GM12878 (cell line): ENCODE measurements around the gene LARP4. TPM values are rescaled to one million over a fixed set of nuclear protein-coding genes. Genes with fewer than 3 reads are reported as not detected.
A peak's percentile ranks its signal among the peaks of the same experiment; 100 is the strongest.

Experiments
- ATAC-seq: fragments of 200-7000 bp; cut with Tn5 transposase; 3 replicates; pipeline ENCODE4 v1.9.1; 2020; ENCODE audit warnings: mild to moderate bottlenecking, moderate library complexity
- BruUV-seq: library from RNA; stranded (reverse); fragments of 400-500 nt; replicated peaks from 2 replicates; lab custom pipeline; 2021; lab: Mats Ljungman, UMichigan
- CTCF ChIA-PET: fragments of 300-600 bp; sonication (Branson Sonifier 250); formaldehyde crosslinking; extraction: SDS; loops from one replicate; lab custom pipeline; 2021; ENCODE audit warnings: inconsistent platforms; lab: Yijun Ruan, JAX
- POLR2A ChIA-PET: fragments of 350-600 bp; formaldehyde crosslinking; extraction: SDS; loops from one replicate; lab custom pipeline; 2021; ENCODE audit warnings: inconsistent platforms; lab: Charles Lee
- RAD21 ChIA-PET: fragments of 300-600 bp; sonication (Branson Sonifier 250); formaldehyde crosslinking; loops from one replicate; lab custom pipeline; 2023; ENCODE audit warnings: antibody characterized with exemption; ENCODE audit not compliant: unreplicated experiment; lab: Charles Lee
- SMC1A ChIA-PET: fragments of 300-600 bp; sonication (Branson Sonifier 250); formaldehyde crosslinking; loops from one replicate; lab custom pipeline; 2023; ENCODE audit not compliant: unreplicated experiment, uncharacterized antibody; lab: Charles Lee
- DNase-seq: peaks from one replicate; pipeline ENCODE4 v3.0.0-alpha.2; 2011; ENCODE audit warnings: low read depth, low spot score
- FAIRE-seq: peaks from 3 replicates; lab custom pipeline; 2011; peaks lifted over from hg19 to GRCh38; lab: Jason Lieb, UNC
- H2AFZ ChIP-seq: 2 replicates; pipeline ENCODE4 v1.6.0; 2011; ENCODE audit warnings: low read depth, low read length, control low read depth; ENCODE audit not compliant: control insufficient read depth
- H3K27ac ChIP-seq: 2 replicates; pipeline ENCODE4 v1.5.1; 2011; ENCODE audit warnings: control low read depth; ENCODE audit not compliant: control insufficient read depth, insufficient read depth
- H3K27me3 ChIP-seq, 2 experiments: replicated peaks in 1 of 2; 2 replicates each; pipeline versions ENCODE4 v1.6.0 to v1.6.1; 2011; ENCODE audit warnings: low read length in 1 of 2; ENCODE audit not compliant: control insufficient read depth in 2 of 2, insufficient read depth in 2 of 2
- H3K36me3 ChIP-seq, 2 experiments: 2 replicates each; pipeline ENCODE4 v1.5.1; 2011; ENCODE audit warnings: low read length in 1 of 2; ENCODE audit not compliant: control insufficient read depth in 2 of 2, insufficient read depth in 2 of 2
- H3K4me1 ChIP-seq: 2 replicates; pipeline ENCODE4 v1.6.1; 2011; ENCODE audit warnings: mild to moderate bottlenecking, low read length, moderate library complexity, mixed read lengths; ENCODE audit not compliant: control insufficient read depth, insufficient read depth
- H3K4me2 ChIP-seq: 2 replicates; pipeline ENCODE4 v1.6.0; 2011; ENCODE audit warnings: control low read depth; ENCODE audit not compliant: control insufficient read depth, insufficient read depth
- H3K4me3 ChIP-seq: fragments of 200-600 bp; sonication (generic); 2 replicates; pipeline ENCODE4 v1.5.1; 2016
- H3K79me2 ChIP-seq: 2 replicates; pipeline ENCODE4 v1.6.0; 2011; ENCODE audit warnings: low read length; ENCODE audit not compliant: control insufficient read depth, insufficient read depth
- H3K9ac ChIP-seq: 2 replicates; pipeline ENCODE4 v1.8.0; 2011; ENCODE audit warnings: low read length, control low read depth, mixed read lengths; ENCODE audit not compliant: control insufficient read depth, insufficient read depth
- H3K9me3 ChIP-seq: replicated peaks from 3 replicates; pipeline ENCODE4 v1.5.1; 2011; ENCODE audit warnings: mild to moderate bottlenecking, low read length; ENCODE audit not compliant: control insufficient read depth, insufficient read depth
- H4K20me1 ChIP-seq: 2 replicates; pipeline ENCODE4 v1.6.0; 2011; ENCODE audit not compliant: control insufficient read depth, insufficient read depth
- CBX3 ChIP-seq: fragments of 200-600 bp; sonication (generic); IDR thresholded peaks from 2 replicates; pipeline ENCODE4 v1.6.1; 2016; ENCODE audit warnings: low read depth, borderline replicate concordance
- CBX5 ChIP-seq: sonication (generic); IDR thresholded peaks from 2 replicates; pipeline ENCODE4 v1.6.1; 2016; ENCODE audit warnings: low read depth, moderate library complexity, mild to moderate bottlenecking, inconsistent platforms
- CREB1 ChIP-seq: IDR thresholded peaks from 2 replicates; pipeline ENCODE4 v1.6.1; 2012; ENCODE audit warnings: low read depth, mild to moderate bottlenecking, inconsistent platforms
- EGR1 ChIP-seq, 2 experiments: IDR thresholded peaks; 1 replicate in 1 of 2; 2 replicates in 1 of 2; pipeline ENCODE4 v1.6.1; 2011 to 2012; ENCODE audit warnings: low read depth in 2 of 2, low read length in 2 of 2, borderline replicate concordance in 1 of 2, mild to moderate bottlenecking in 1 of 2, moderate library complexity in 1 of 2
- ETV6 ChIP-seq, 2 experiments: fragments of 450-650 bp in 1 of 2; IDR thresholded peaks in 1 of 2; conservative IDR thresholded peaks in 1 of 2; 2 replicates each; pipeline ENCODE4 v1.6.1; 2014; ENCODE audit warnings: antibody characterized with exemption in 1 of 2, borderline replicate concordance in 1 of 2, low read depth in 1 of 2, mild to moderate bottlenecking in 1 of 2, moderate library complexity in 1 of 2
- IKZF2 ChIP-seq, 2 experiments: fragments of 450-650 bp; IDR thresholded peaks; 2 replicates each; pipeline ENCODE4 v1.6.1; 2017; ENCODE audit warnings: mild to moderate bottlenecking in 2 of 2, moderate library complexity in 2 of 2
- JUNB ChIP-seq: IDR thresholded peaks from 2 replicates; pipeline ENCODE4 v1.6.1; 2016; ENCODE audit warnings: antibody characterized with exemption, mild to moderate bottlenecking
- JUND ChIP-seq: IDR thresholded peaks from 2 replicates; pipeline ENCODE4 v1.6.1; 2012; ENCODE audit warnings: low read depth, mild to moderate bottlenecking, low read length, improper control_type of control experiment, moderate library complexity
- MEF2A ChIP-seq: IDR thresholded peaks from 2 replicates; pipeline ENCODE4 v1.6.1; 2011; ENCODE audit warnings: low read depth, mild to moderate bottlenecking, low read length, moderate library complexity; ENCODE audit not compliant: insufficient read depth
- MEF2B ChIP-seq: fragments of 450-650 bp; IDR thresholded peaks from 2 replicates; pipeline ENCODE4 v1.6.1; 2018; ENCODE audit warnings: mild to moderate bottlenecking, moderate library complexity; ENCODE audit not compliant: partially characterized antibody, poor library complexity, severe bottlenecking
- NKRF ChIP-seq: fragments of 450-650 bp; conservative IDR thresholded peaks from 2 replicates; pipeline ENCODE4 v1.6.1; 2017; ENCODE audit warnings: mild to moderate bottlenecking, moderate library complexity
- RFX5 ChIP-seq: IDR thresholded peaks from 2 replicates; pipeline ENCODE4 v1.6.1; 2011; ENCODE audit warnings: low read depth, low read length, improper control_type of control experiment
- SPI1 ChIP-seq: IDR thresholded peaks from 2 replicates; pipeline ENCODE4 v1.6.1; 2011; ENCODE audit warnings: low read depth, mild to moderate bottlenecking, low read length, moderate library complexity, borderline replicate concordance; ENCODE audit not compliant: insufficient read depth
- SREBF1 ChIP-seq: IDR thresholded peaks from 2 replicates; pipeline ENCODE4 v1.6.1; 2012; ENCODE audit warnings: mild to moderate bottlenecking, low read length
- SRF ChIP-seq, 2 experiments: IDR thresholded peaks; 2 replicates each; pipeline ENCODE4 v1.6.1; 2011; ENCODE audit warnings: low read depth in 2 of 2, low read length in 2 of 2, mild to moderate bottlenecking in 1 of 2, moderate library complexity in 1 of 2
- WGBS: methylation state at CpG from one replicate; pipeline ENCODE4 v1.1.6; 2016; ENCODE audit warnings: low lambda C conversion rate; ENCODE audit not compliant: insufficient replicate concordance, insufficient coverage; ENCODE audit errors: missing lambda C conversion rate; 5-methylcytosine and 5-hydroxymethylcytosine counted together
- in situ Hi-C: fragments of 300-500 bp; cut with MboI; formaldehyde crosslinking; loops from 9 replicates; pipeline ENCODE4 v1.14.3; 2018; ENCODE audit warnings: mixed read lengths
- intact Hi-C: fragments of 100-400 bp; cut with micrococcal nuclease; formaldehyde crosslinking; loops from one replicate; pipeline ENCODE4 v1.14.2; 2022; ENCODE audit not compliant: unreplicated experiment
- polyA plus RNA-seq, 11 experiments: library from polyadenylated mRNA; depleted of rRNA in 4 of 11; unstranded in 6 of 11; stranded (reverse) in 5 of 11; fragments of >200 nt; fragmentation: Nextera tagmentation in 4 of 11; fragmentation: Illumina TruSeq in 1 of 11; extraction: Ambion mirVana in 4 of 11; extraction: Trizol in 1 of 11; gene quantifications; 1 replicate in 1 of 11; 2 replicates in 10 of 11; pipeline versions ENCODE4 v1.2.1 to v1.2.3, GENCODE V29; 2011 to 2016; ENCODE audit warnings: inconsistent platforms in 2 of 11, missing spikeins in 2 of 11, low read depth in 1 of 11
- total RNA-seq, 4 experiments: library from RNA; depleted of rRNA in 3 of 4; stranded (reverse); fragments of >200 nt in 3 of 4; fragmentation: Illumina TruSeq in 1 of 4; extraction: Trizol in 1 of 4; gene quantifications; 2 replicates each; pipeline versions ENCODE4 v1.2.1 to v1.2.3, GENCODE V29; 2013 to 2021

LARP4 gene
- total and polyA plus RNA-seq, 10 of the 15 experiments (the other 5 are each of a cell fraction or from before 2014, with no cell fraction given): 24.1 to 72.6 (median 35.6) TPM

- no peak overlapping the region; the same call in 1 of the 2 replicates for H3K9ac ChIP-seq
- H3K4me1 ChIP-seq: peaks cover 21% of the 10 kb centered on the region
- no peaks in the 10 kb centered on the region for H3K9me3 ChIP-seq
- ChIA-PET RAD21 (no interaction called here), SMC1A (no interaction called here), POLR2A (no interaction called here), CTCF (no interaction called here)
- ATAC-seq: peak; percentile 33; the same call in 1 of the 3 replicates
- no peak for FAIRE-seq
- no TSS peak for BruUV-seq
- H3K4me2 ChIP-seq: no peak overlapping the region
- H3K79me2 ChIP-seq: no peaks in the 10 kb centered on the region
- H4K20me1 ChIP-seq: no peaks in the 10 kb centered on the region
- H3K4me3 ChIP-seq: no peak overlapping the region
- TF ChIP-seq SPI1 (peak; percentile 71), JUND (no peak), CREB1 (no peak), MEF2B (no peak)
- DNase-seq: no peak
- peak overlapping the region; percentile 44; the same call in 1 of the 2 replicates for H3K27ac ChIP-seq
- no peaks in the 10 kb centered on the region for H3K27me3 ChIP-seq
- H3K36me3 ChIP-seq: peaks cover 5 to 36% of the 10 kb centered on the region in 2 experiments
- in situ Hi-C loops: no loop called here
- H2AFZ ChIP-seq: no peak overlapping the region
- intact Hi-C loops: no loop called here
Observed at GRCh38 chr12:50440288-50440687, 39.6 kb downstream of the LARP4 start.

GRCh38 chr12:50441763-50442162 is 41.1 kb downstream of the LARP4 start:
- Histone ChIP-seq H2AFZ (no peak overlapping the region), H3K4me3 (no peak overlapping the region), H3K27me3 (no peaks in the 10 kb centered on the region), H3K36me3 (peaks cover 5 to 31% of the 10 kb centered on the region in 2 experiments), H3K9me3 (no peaks in the 10 kb centered on the region), H3K4me1 (peaks cover 21% of the 10 kb centered on the region), H4K20me1 (no peaks in the 10 kb centered on the region), H3K79me2 (no peaks in the 10 kb centered on the region), H3K27ac (peak overlapping the region; percentile 52), H3K4me2 (no peak overlapping the region), H3K9ac (no peak overlapping the region)
- no peak for FAIRE-seq
- no peak for ATAC-seq
- POLR2A ChIA-PET: no interaction called here
- SMC1A ChIA-PET: no interaction called here
- intact Hi-C loops (no loop called here), in situ Hi-C loops (no loop called here)
- WGBS: 87% methylated on average over 7 of the region's 7 CpGs
- no TSS peak for BruUV-seq
- CTCF ChIA-PET: no interaction called here
- RAD21 ChIA-PET: no interaction called here
- no peak for TF ChIP-seq RFX5
- no peak for TF ChIP-seq SRF (IDR thresholded peaks at IDR 0.05; ENCODE audit: low read depth in 2 of 2, low read length in 2 of 2)
- TF ChIP-seq IKZF2 (IDR thresholded peaks at IDR 0.05): no peak
- TF ChIP-seq NKRF: no peak
- no peak for TF ChIP-seq CBX3
- no peak for TF ChIP-seq SREBF1
- no peak for TF ChIP-seq MEF2A
- no peak for TF ChIP-seq CBX5
- no peak for TF ChIP-seq ETV6 (conservative IDR thresholded peaks at IDR 0.05 in 1 of 2, IDR thresholded peaks at IDR 0.05 in 1 of 2; ENCODE audit: borderline replicate concordance in 1 of 2, low read depth in 1 of 2)
- TF ChIP-seq EGR1 (IDR thresholded peaks at IDR 0.05; ENCODE audit: borderline replicate concordance in 1 of 2, low read depth in 2 of 2, low read length in 2 of 2): no peak
- TF ChIP-seq JUNB: no peak
- no peak for DNase-seq
